H9 (cell line): ENCODE data around the gene GFM1. TPM values are rescaled to one million over a fixed set of nuclear protein-coding genes. Genes with fewer than 3 reads are reported as not detected.

ENCODE experiments used
- DNase-seq: peaks from one replicate; pipeline ENCODE4 v3.0.0-alpha.2; 2017
- H2AFZ ChIP-seq: one replicate; pipeline ENCODE4 v1.6.1; 2013; ENCODE audit warnings: mild to moderate bottlenecking, low read length, control low read depth, moderate library complexity
- H2AK5ac ChIP-seq: 2 replicates; pipeline ENCODE4 v1.6.1; 2013; ENCODE audit warnings: low read length, control low read depth, mixed read lengths; ENCODE audit not compliant: insufficient read length
- H2BK120ac ChIP-seq: one replicate; pipeline ENCODE4 v1.6.1; 2013; ENCODE audit warnings: low read depth, mild to moderate bottlenecking, low read length, control low read depth, inconsistent platforms; ENCODE audit not compliant: poor library complexity, severe bottlenecking
- H2BK12ac ChIP-seq: 2 replicates; pipeline ENCODE4 v1.6.1; 2013; ENCODE audit warnings: low read length, control low read depth, mixed read lengths, low read depth; ENCODE audit not compliant: insufficient read length
- H2BK15ac ChIP-seq: 2 replicates; pipeline ENCODE4 v1.6.1; 2013; ENCODE audit warnings: low read depth, low read length, control low read depth
- H2BK20ac ChIP-seq: one replicate; pipeline ENCODE4 v1.6.1; 2013; ENCODE audit warnings: low read depth, mild to moderate bottlenecking, low read length, control low read depth, inconsistent platforms; ENCODE audit not compliant: poor library complexity, severe bottlenecking
- H2BK5ac ChIP-seq: 2 replicates; pipeline ENCODE4 v1.6.1; 2013; ENCODE audit warnings: low read length, control low read depth, mixed read lengths; ENCODE audit not compliant: insufficient read length
- H3K14ac ChIP-seq: 2 replicates; pipeline ENCODE4 v1.6.1; 2013; ENCODE audit warnings: low read length, control low read depth; ENCODE audit not compliant: insufficient read depth
- H3K18ac ChIP-seq: 2 replicates; pipeline ENCODE4 v1.6.1; 2013; ENCODE audit warnings: low read depth, mild to moderate bottlenecking, mixed read lengths, low read length, control low read depth; ENCODE audit not compliant: insufficient read length
- H3K23ac ChIP-seq: 2 replicates; pipeline ENCODE4 v1.6.1; 2013; ENCODE audit warnings: low read length, control low read depth, mixed read lengths, low read depth; ENCODE audit not compliant: insufficient read length
- H3K23me2 ChIP-seq: 2 replicates; pipeline ENCODE4 v1.6.1; 2013; ENCODE audit warnings: low read depth, mild to moderate bottlenecking, mixed read lengths, low read length, control low read depth; ENCODE audit not compliant: insufficient read length, poor library complexity, severe bottlenecking
- H3K27ac ChIP-seq: 2 replicates; pipeline ENCODE4 v1.5.1; 2013; ENCODE audit warnings: low read length, control low read depth, mixed read lengths, low read depth; ENCODE audit not compliant: insufficient read length
- H3K27me3 ChIP-seq: 2 replicates; pipeline ENCODE4 v1.6.1; 2013; ENCODE audit warnings: low read length, control low read depth, inconsistent platforms; ENCODE audit not compliant: insufficient read depth
- H3K4ac ChIP-seq: 2 replicates; pipeline ENCODE4 v1.6.1; 2013; ENCODE audit warnings: low read depth, mild to moderate bottlenecking, control low read depth, inconsistent platforms, low read length, moderate library complexity
- H3K4me1 ChIP-seq: 2 replicates; pipeline ENCODE4 v1.6.1; 2013; ENCODE audit warnings: low read length, control low read depth, inconsistent platforms; ENCODE audit not compliant: insufficient read depth
- H3K4me2 ChIP-seq: 2 replicates; pipeline ENCODE4 v1.6.1; 2013; ENCODE audit warnings: low read length, control low read depth, mixed read lengths; ENCODE audit not compliant: insufficient read length, insufficient read depth
- H3K56ac ChIP-seq: 2 replicates; pipeline ENCODE4 v1.6.1; 2013; ENCODE audit warnings: low read depth, mild to moderate bottlenecking, mixed read lengths, low read length, control low read depth; ENCODE audit not compliant: insufficient read length
- H3K79me1 ChIP-seq: 2 replicates; pipeline ENCODE4 v1.6.1; 2013; ENCODE audit warnings: low read depth, mild to moderate bottlenecking, moderate library complexity, low read length, control low read depth, inconsistent platforms; ENCODE audit not compliant: insufficient read depth, poor library complexity, severe bottlenecking
- H3K79me2 ChIP-seq: 2 replicates; pipeline ENCODE4 v1.6.1; 2013; ENCODE audit warnings: low read length, control low read depth, inconsistent platforms; ENCODE audit not compliant: insufficient read depth
- H3K9ac ChIP-seq: 2 replicates; pipeline ENCODE4 v1.6.1; 2013; ENCODE audit warnings: low read length, control low read depth, mixed read lengths; ENCODE audit not compliant: insufficient read length; ENCODE audit errors: extremely low read depth
- H3K9me3 ChIP-seq: one replicate; pipeline ENCODE4 v1.6.1; 2013; ENCODE audit warnings: low read depth, low read length, inconsistent platforms; ENCODE audit not compliant: control insufficient read depth
- H3T11ph ChIP-seq: one replicate; pipeline ENCODE4 v1.6.1; 2013; ENCODE audit warnings: mild to moderate bottlenecking, low read length, control low read depth, inconsistent platforms
- H4K20me1 ChIP-seq: one replicate; pipeline ENCODE4 v1.6.1; 2013; ENCODE audit not compliant: control insufficient read depth, insufficient read length, insufficient read depth
- H4K5ac ChIP-seq: 2 replicates; pipeline ENCODE4 v1.6.1; 2013; ENCODE audit warnings: low read depth, mild to moderate bottlenecking, mixed read lengths, low read length, control low read depth; ENCODE audit not compliant: insufficient read length
- H4K8ac ChIP-seq: replicated peaks from 2 replicates; pipeline ENCODE4 v1.6.1; 2013; ENCODE audit warnings: low read length, control low read depth, mixed read lengths, low read depth; ENCODE audit not compliant: insufficient read length
- H4K91ac ChIP-seq: 2 replicates; pipeline ENCODE4 v1.6.1; 2013; ENCODE audit warnings: low read depth, mild to moderate bottlenecking, moderate library complexity, mixed read lengths, low read length, control low read depth; ENCODE audit not compliant: insufficient read length
- H3K27ac Mint-ChIP-seq, 3 experiments: 2 replicates in 2 of 3; 3 replicates in 1 of 3; pipeline ENCODE4 v1.8.0; 2020 to 2021; ENCODE audit warnings: mixed read lengths in 3 of 3, mild to moderate bottlenecking in 1 of 3, moderate library complexity in 1 of 3
- H3K27me3 Mint-ChIP-seq: 2 replicates; pipeline ENCODE4 v1.8.0; 2021; ENCODE audit warnings: low read depth, mild to moderate bottlenecking, moderate library complexity, mixed read lengths
- H3K36me3 Mint-ChIP-seq, 3 experiments: 2 replicates in 2 of 3; 3 replicates in 1 of 3; pipeline ENCODE4 v1.8.0; 2020 to 2021; ENCODE audit warnings: low read depth in 3 of 3, mixed read lengths in 3 of 3; ENCODE audit not compliant: insufficient read depth in 1 of 3
- H3K4me1 Mint-ChIP-seq, 2 experiments: 2 replicates each; pipeline ENCODE4 v1.8.0; 2020; ENCODE audit warnings: mixed read lengths in 2 of 2
- H3K4me3 Mint-ChIP-seq, 2 experiments: 2 replicates in 1 of 2; 3 replicates in 1 of 2; pipeline ENCODE4 v1.8.0; 2020 to 2021; ENCODE audit warnings: mild to moderate bottlenecking in 2 of 2, mixed read lengths in 2 of 2, moderate library complexity in 1 of 2
- H3K9me3 Mint-ChIP-seq, 2 experiments: 2 replicates in 1 of 2; 3 replicates in 1 of 2; pipeline ENCODE4 v1.8.0; 2020; ENCODE audit warnings: mild to moderate bottlenecking in 2 of 2, mixed read lengths in 2 of 2, moderate library complexity in 1 of 2
- WGBS: extraction: QIAGEN DNeasy Blood & Tissue Kit; methylation state at CpG from one replicate; pipeline ENCODE4 v1.1.7; 2013; ENCODE audit warnings: missing lambda C conversion rate, low lambda C conversion rate, mixed read lengths; ENCODE audit not compliant: insufficient read length; ENCODE audit errors: extremely low coverage; 5-methylcytosine and 5-hydroxymethylcytosine counted together
- total RNA-seq: library from RNA; stranded (reverse); gene quantifications from 2 replicates; pipeline ENCODE4 v1.2.1, GENCODE V29; 2021
- TF ChIP-seq, protein P1 (sequence below): fragments of 200-600 bp; sonication (generic); conservative IDR thresholded peaks from 3 replicates; pipeline ENCODE4 v1.8.0; 2021; ENCODE audit warnings: antibody characterized with exemption, mild to moderate bottlenecking

Gene GFM1
- total RNA-seq, 1 experiment from 2014 or later: 47.1 TPM

DNA sequence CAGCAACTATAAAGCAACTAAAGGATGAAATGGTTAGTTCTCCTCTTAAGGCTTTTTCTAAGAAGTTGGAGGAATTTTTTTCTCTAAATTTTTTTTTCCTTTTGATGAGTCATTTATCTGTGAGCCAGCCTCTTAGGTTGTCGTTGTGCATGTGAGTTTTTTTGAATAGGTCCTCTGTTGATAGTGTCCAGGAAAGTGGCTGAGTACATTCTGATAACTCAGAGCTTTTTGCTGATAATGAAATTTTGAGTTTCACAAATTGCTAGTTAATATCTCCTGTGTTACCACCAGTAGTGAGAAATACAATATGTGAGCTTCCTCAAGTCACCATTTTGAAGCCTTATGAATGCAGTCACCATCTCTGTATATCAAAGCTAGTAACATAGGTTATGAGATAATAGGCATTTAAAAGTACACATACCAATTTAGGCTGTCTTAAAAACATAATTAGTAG, 35.2 kb downstream of the GFM1 start:
- Histone ChIP-seq H3K23ac (no peak overlapping the region), H3K4me2 (no peak overlapping the region), H2BK5ac (no peak overlapping the region), H3K79me1 (no peaks in the 10 kb centered on the region), H4K91ac (no peak overlapping the region), H2AK5ac (no peak overlapping the region), H3K9ac (no peak overlapping the region), H3K27ac (no peak overlapping the region), H3K79me2 (no peaks in the 10 kb centered on the region), H4K8ac (no peak overlapping the region), H4K20me1 (no peaks in the 10 kb centered on the region), H3K23me2 (no peaks in the 10 kb centered on the region), H3K56ac (no peak overlapping the region), H2BK12ac (no peak overlapping the region), H3K14ac (no peak overlapping the region), H2AFZ (no peak overlapping the region), H2BK20ac (no peak overlapping the region), H3K4ac (no peak overlapping the region), H3K27me3 (no peaks in the 10 kb centered on the region), H4K5ac (no peak overlapping the region), H3T11ph (no peak overlapping the region), H3K18ac (no peak overlapping the region), H2BK120ac (no peak overlapping the region), H2BK15ac (no peak overlapping the region), H3K9me3 (no peaks in the 10 kb centered on the region), H3K4me1 (no peaks in the 10 kb centered on the region)
- Mint-ChIP-seq H3K4me3 (no peak overlapping the region), H3K27me3 (no peaks in the 10 kb centered on the region), H3K9me3 (no peaks in the 10 kb centered on the region), H3K36me3 (peaks cover 0 to 8% (median 0%) of the 10 kb centered on the region in 3 experiments; a peak in 2 of 7 replicates), H3K27ac (no peak overlapping the region), H3K4me1 (no peaks in the 10 kb centered on the region)
- no peak for DNase-seq
- TF ChIP-seq, protein P1, sequence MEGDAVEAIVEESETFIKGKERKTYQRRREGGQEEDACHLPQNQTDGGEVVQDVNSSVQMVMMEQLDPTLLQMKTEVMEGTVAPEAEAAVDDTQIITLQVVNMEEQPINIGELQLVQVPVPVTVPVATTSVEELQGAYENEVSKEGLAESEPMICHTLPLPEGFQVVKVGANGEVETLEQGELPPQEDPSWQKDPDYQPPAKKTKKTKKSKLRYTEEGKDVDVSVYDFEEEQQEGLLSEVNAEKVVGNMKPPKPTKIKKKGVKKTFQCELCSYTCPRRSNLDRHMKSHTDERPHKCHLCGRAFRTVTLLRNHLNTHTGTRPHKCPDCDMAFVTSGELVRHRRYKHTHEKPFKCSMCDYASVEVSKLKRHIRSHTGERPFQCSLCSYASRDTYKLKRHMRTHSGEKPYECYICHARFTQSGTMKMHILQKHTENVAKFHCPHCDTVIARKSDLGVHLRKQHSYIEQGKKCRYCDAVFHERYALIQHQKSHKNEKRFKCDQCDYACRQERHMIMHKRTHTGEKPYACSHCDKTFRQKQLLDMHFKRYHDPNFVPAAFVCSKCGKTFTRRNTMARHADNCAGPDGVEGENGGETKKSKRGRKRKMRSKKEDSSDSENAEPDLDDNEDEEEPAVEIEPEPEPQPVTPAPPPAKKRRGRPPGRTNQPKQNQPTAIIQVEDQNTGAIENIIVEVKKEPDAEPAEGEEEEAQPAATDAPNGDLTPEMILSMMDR: no peak
- no CpG with 5 or more reads among the region's 1 CpG for WGBS
